B cell (primary cell): ENCODE data around the gene SOAT2. TPM values are rescaled to one million over a fixed set of nuclear protein-coding genes. Genes with fewer than 3 reads are reported as not detected.

ENCODE experiments used
- ATAC-seq: fragments of 200-7000 bp; cut with Tn5 transposase; one replicate; pipeline ENCODE4 v1.10.0; 2021; ENCODE audit warnings: low read depth, mild to moderate bottlenecking, moderate number of reproducible peaks, moderate library complexity
- CTCF ChIA-PET: fragments of 350-600 bp; sonication (Branson Sonifier 250); formaldehyde crosslinking; loops from one replicate; lab custom pipeline; 2021; ENCODE audit warnings: antibody characterized with exemption, inconsistent platforms; lab: Charles Lee
- POLR2A ChIA-PET: fragments of 350-600 bp; sonication (Branson Sonifier 250); formaldehyde crosslinking; loops from one replicate; lab custom pipeline; 2021; ENCODE audit warnings: antibody characterized with exemption; lab: Charles Lee
- DNase-seq: peaks from one replicate; pipeline ENCODE4 v3.0.0; 2013
- H2AFZ ChIP-seq: 2 replicates; pipeline ENCODE4 v1.6.1; 2012; ENCODE audit warnings: mild to moderate bottlenecking, low read depth, low read length; ENCODE audit not compliant: insufficient read depth, poor library complexity, severe bottlenecking
- H3K27ac ChIP-seq, 2 donors: 1 replicate in 1 of 2; 2 replicates in 1 of 2; pipeline ENCODE4 v1.5.1; 2012 to 2013; ENCODE audit warnings: low read length in 2 of 2, mild to moderate bottlenecking in 2 of 2, moderate library complexity in 1 of 2
- H3K27me3 ChIP-seq, 4 experiments: fragments of 200-600 bp in 1 of 4; sonication (generic) in 1 of 4; replicated peaks in 1 of 4; 1 replicate in 2 of 4; 2 replicates in 2 of 4; pipeline versions ENCODE4 v1.6.1 to v1.7.0; 2013 to 2016; ENCODE audit warnings: low read length in 3 of 4, mild to moderate bottlenecking in 2 of 4, mixed read lengths in 1 of 4, moderate library complexity in 1 of 4; ENCODE audit not compliant: insufficient read depth in 4 of 4, control insufficient read depth in 3 of 4; ENCODE audit errors: control extremely low read depth in 1 of 4
- H3K36me3 ChIP-seq, 2 experiments: replicated peaks in 1 of 2; 1 replicate in 1 of 2; 2 replicates in 1 of 2; pipeline versions ENCODE4 v1.6.1 to v1.7.1; 2013; ENCODE audit warnings: low read length in 1 of 2; ENCODE audit not compliant: insufficient read depth in 2 of 2, control insufficient read depth in 1 of 2; ENCODE audit errors: control extremely low read depth in 1 of 2, extremely low read depth in 1 of 2
- H3K4me1 ChIP-seq, 2 donors: fragments of 200-600 bp in 1 of 2; sonication (generic) in 1 of 2; 1 replicate in 1 of 2; 2 replicates in 1 of 2; pipeline versions ENCODE4 v1.5.1 to v1.6.1; 2013 to 2017; ENCODE audit warnings: low read length in 2 of 2; ENCODE audit not compliant: control insufficient read depth in 2 of 2, insufficient read depth in 2 of 2
- H3K4me2 ChIP-seq: replicated peaks from 2 replicates; pipeline ENCODE3; 2012; ENCODE audit warnings: mild to moderate bottlenecking, low read depth, low read length; ENCODE audit not compliant: poor library complexity, severe bottlenecking
- H3K4me3 ChIP-seq, 5 experiments: fragments of 200-600 bp in 1 of 5; sonication (generic) in 1 of 5; 1 replicate in 3 of 5; 2 replicates in 2 of 5; pipeline versions ENCODE4 v1.5.1 to v1.7.0; 2011 to 2016; ENCODE audit warnings: low read length in 4 of 5, mild to moderate bottlenecking in 4 of 5, low read depth in 2 of 5, control low read depth in 1 of 5, moderate library complexity in 1 of 5; ENCODE audit not compliant: insufficient read depth in 1 of 5; ENCODE audit errors: control extremely low read depth in 1 of 5, extremely low read depth in 1 of 5
- H3K79me2 ChIP-seq: fragments of 200-600 bp; sonication (generic); one replicate; pipeline ENCODE4 v1.6.0; 2016; ENCODE audit warnings: low read length; ENCODE audit not compliant: control insufficient read depth, insufficient read depth
- H3K9ac ChIP-seq: fragments of 200-600 bp; sonication (generic); 2 replicates; pipeline ENCODE4 v1.6.1; 2017; ENCODE audit warnings: mild to moderate bottlenecking, low read length, moderate library complexity
- H3K9me3 ChIP-seq, 3 donors: one replicate each; pipeline versions ENCODE4 v1.6.1 to v1.7.1; 2013; ENCODE audit warnings: low read length in 2 of 3; ENCODE audit not compliant: control insufficient read depth in 2 of 3, insufficient read depth in 1 of 3; ENCODE audit errors: control extremely low read depth in 1 of 3
- H4K20me1 ChIP-seq: 2 replicates; pipeline ENCODE4 v1.6.0; 2012; ENCODE audit warnings: mild to moderate bottlenecking, low read length; ENCODE audit not compliant: insufficient read depth, control insufficient read depth, poor library complexity, severe bottlenecking
- H3K27ac Mint-ChIP-seq: one replicate; pipeline ENCODE4 v1.8.0; 2021; ENCODE audit warnings: mixed read lengths
- H3K27me3 Mint-ChIP-seq: one replicate; pipeline ENCODE4 v1.8.0; 2021; ENCODE audit warnings: mixed read lengths
- H3K4me1 Mint-ChIP-seq: one replicate; pipeline ENCODE4 v1.8.0; 2021; ENCODE audit warnings: mixed read lengths
- H3K4me3 Mint-ChIP-seq: one replicate; pipeline ENCODE4 v1.8.0; 2021; ENCODE audit warnings: mixed read lengths
- H3K9me3 Mint-ChIP-seq: one replicate; pipeline ENCODE4 v1.8.0; 2022; ENCODE audit warnings: mixed read lengths; ENCODE audit not compliant: insufficient read depth
- CTCF ChIP-seq: fragments of 200-600 bp; IDR thresholded peaks from one replicate; pipeline ENCODE4 v1.8.0; 2022; ENCODE audit warnings: antibody characterized with exemption, mild to moderate bottlenecking
- EZH2 ChIP-seq: IDR thresholded peaks from 2 replicates; pipeline ENCODE4 v1.6.1; 2012; ENCODE audit warnings: borderline replicate concordance, low read depth, mild to moderate bottlenecking, moderate library complexity, low read length; ENCODE audit not compliant: insufficient read depth, poor library complexity, severe bottlenecking
- WGBS: methylation state at CpG from one replicate; pipeline ENCODE4 v1.1.5; 2013; ENCODE audit warnings: missing lambda C conversion rate; ENCODE audit not compliant: insufficient coverage; 5-methylcytosine and 5-hydroxymethylcytosine counted together
- intact Hi-C: fragments of 100-400 bp; cut with micrococcal nuclease; formaldehyde crosslinking; loops from one replicate; pipeline ENCODE4 v1.10.0; 2022
- polyA plus RNA-seq: library from polyadenylated mRNA; depleted of rRNA; stranded (reverse); fragments of >200 nt; gene quantifications from 2 replicates; pipeline ENCODE4 v1.2.3, GENCODE V29; 2012
- total RNA-seq, 2 donors: library from RNA; stranded (reverse); fragments of 120-200 nt in 1 of 2; gene quantifications; 1 replicate in 1 of 2; 2 replicates in 1 of 2; pipeline versions ENCODE4 v1.2.3 to v1.2.4, GENCODE V29; 2013 to 2022

Gene SOAT2
- total and polyA plus RNA-seq, 2 donors (not counting 1 experiment from before 2014, with no cell fraction given), result 0.31 TPM; not detected in 1

- ATAC-seq, result no peak
- Histone ChIP-seq H3K79me2 (no peaks in the 10 kb centered on the region), H3K27me3 (peaks cover 0 to 2% (median 0%) of the 10 kb centered on the region in 4 experiments), H3K36me3 (no peaks in the 10 kb centered on the region), H2AFZ (no peak overlapping the region), H3K4me3 (no peak overlapping the region), H3K27ac (no peak overlapping the region), H3K9me3 (peaks cover 0 to 4% (median 0%) of the 10 kb centered on the region in 3 donors), H3K9ac (no peak overlapping the region), H4K20me1 (no peaks in the 10 kb centered on the region), H3K4me2 (no peak overlapping the region), H3K4me1 (no peaks in the 10 kb centered on the region)
- CTCF ChIA-PET, result interaction anchor here (1.4 to 1.6 kb wide), 2 partner anchors 9 to 23 kb away, joined by 5 to 11 read pairs; no protein-coding TSS in a partner anchor
- POLR2A ChIA-PET, result no interaction called here
- intact Hi-C loops, result no loop called here
- Mint-ChIP-seq H3K4me3 (no peak overlapping the region), H3K9me3 (no peaks in the 10 kb centered on the region), H3K4me1 (no peaks in the 10 kb centered on the region), H3K27me3 (peaks cover 33% of the 10 kb centered on the region), H3K27ac (no peak overlapping the region)
- WGBS, result 97% methylated on average over 5 of the region's 6 CpGs
- TF ChIP-seq CTCF (no peak), EZH2 (no peak)
- no peak for DNase-seq
These were observed 13.2 kb upstream of the SOAT2 start for GRCh38 chr12:53090105-53090504.

- Mint-ChIP-seq H3K4me3 (no peak overlapping the region), H3K27ac (no peak overlapping the region), H3K9me3 (no peaks in the 10 kb centered on the region), H3K4me1 (no peaks in the 10 kb centered on the region), H3K27me3 (peaks cover 33% of the 10 kb centered on the region)
- CTCF ChIA-PET, result interaction anchor here (0.6 to 1.6 kb wide), 3 partner anchors 9 to 24 kb away, joined by 3 to 11 read pairs (median 5); no protein-coding TSS in a partner anchor
- H3K27me3 ChIP-seq, result peaks cover 0 to 2% (median under 1%) of the 10 kb centered on the region in 4 experiments
- no peaks in the 10 kb centered on the region for H3K79me2 ChIP-seq
- no peak overlapping the region for H3K9ac ChIP-seq
- DNase-seq, result no peak
- no peak overlapping the region for H2AFZ ChIP-seq
- no peak overlapping the region for H3K4me3 ChIP-seq
- H3K36me3 ChIP-seq, result no peaks in the 10 kb centered on the region
- no peak for TF ChIP-seq EZH2
- no peak for TF ChIP-seq CTCF
- intact Hi-C loops, result no loop called here
- H3K4me1 ChIP-seq, result no peaks in the 10 kb centered on the region
- no peak overlapping the region for H3K27ac ChIP-seq
- H3K9me3 ChIP-seq, result peaks cover 0 to 4% (median 0%) of the 10 kb centered on the region in 3 donors
- H3K4me2 ChIP-seq, result no peak overlapping the region
- ATAC-seq, result no peak
- H4K20me1 ChIP-seq, result no peaks in the 10 kb centered on the region
- POLR2A ChIA-PET, result no interaction called here
- no CpG with 5 or more reads among the region's 2 CpGs for WGBS
These were observed 12.7 kb upstream of the SOAT2 start for GRCh38 chr12:53090554-53090953.
